Vagina (tissue), 2 donors: ENCODE measurements around the gene PIGS. TPM values are rescaled to one million over a fixed set of nuclear protein-coding genes. Genes with fewer than 3 reads are reported as not detected.
A peak's percentile ranks its signal among the peaks of the same experiment; 100 is the strongest.

Source experiments
- DNase-seq, 2 donors: peaks; one replicate each; pipeline ENCODE4 v3.0.0-alpha.2; 2017; ENCODE audit errors: extremely low spot score in 2 of 2
- H3K27ac ChIP-seq: fragments of 200-600 bp; sonication (generic); one replicate; pipeline ENCODE4 v1.5.1; 2019
- H3K27me3 ChIP-seq: fragments of 200-600 bp; sonication (generic); one replicate; pipeline ENCODE4 v1.5.1; 2019
- H3K36me3 ChIP-seq, 2 donors: fragments of 200-600 bp; sonication (generic); one replicate each; pipeline ENCODE4 v1.5.1; 2017 to 2019
- H3K4me1 ChIP-seq: fragments of 200-600 bp; sonication (generic); one replicate; pipeline ENCODE4 v1.5.1; 2019
- H3K4me3 ChIP-seq, 2 donors: fragments of 200-600 bp; sonication (generic); 1 replicate in 1 of 2; 2 replicates in 1 of 2; pipeline ENCODE4 v1.5.1; 2016 to 2019
- H3K9me3 ChIP-seq: fragments of 200-600 bp; sonication (generic); one replicate; pipeline ENCODE4 v1.5.1; 2019
- POLR2A ChIP-seq, 2 donors: fragments of 450-650 bp; IDR thresholded peaks; one replicate each; pipeline ENCODE4 v1.6.1; 2017; ENCODE audit warnings: antibody characterized with exemption in 2 of 2, mild to moderate bottlenecking in 2 of 2, moderate library complexity in 2 of 2
- POLR2AphosphoS5 ChIP-seq, 2 donors: sonication (generic); formaldehyde crosslinking; IDR thresholded peaks; one replicate each; pipeline ENCODE4 v1.9.0; 2017; ENCODE audit warnings: antibody characterized with exemption in 2 of 2, mild to moderate bottlenecking in 2 of 2, low read depth in 1 of 2; ENCODE audit not compliant: insufficient read depth in 1 of 2
- intact Hi-C: fragments of 100-400 bp; cut with DNase I; formaldehyde crosslinking; loops from one replicate; pipeline ENCODE4 v1.15.1; 2023
- total RNA-seq: library from RNA; depleted of rRNA; stranded (reverse); fragments of >200 nt; gene quantifications from one replicate; pipeline ENCODE4 v1.2.3, GENCODE V29; 2016
- TF ChIP-seq, protein P1 (sequence below), 3 experiments: fragments of 450-650 bp in 2 of 3; fragments of 200-600 bp in 1 of 3; sonication (generic) in 1 of 3; IDR thresholded peaks; one replicate each; pipeline ENCODE4 v1.5.1; 2017 to 2019; ENCODE audit warnings: antibody characterized with exemption in 3 of 3, mild to moderate bottlenecking in 2 of 3, moderate library complexity in 2 of 3

Gene PIGS
- total RNA-seq, 1 donor from 2014 or later: 22.8 TPM

DNA sequence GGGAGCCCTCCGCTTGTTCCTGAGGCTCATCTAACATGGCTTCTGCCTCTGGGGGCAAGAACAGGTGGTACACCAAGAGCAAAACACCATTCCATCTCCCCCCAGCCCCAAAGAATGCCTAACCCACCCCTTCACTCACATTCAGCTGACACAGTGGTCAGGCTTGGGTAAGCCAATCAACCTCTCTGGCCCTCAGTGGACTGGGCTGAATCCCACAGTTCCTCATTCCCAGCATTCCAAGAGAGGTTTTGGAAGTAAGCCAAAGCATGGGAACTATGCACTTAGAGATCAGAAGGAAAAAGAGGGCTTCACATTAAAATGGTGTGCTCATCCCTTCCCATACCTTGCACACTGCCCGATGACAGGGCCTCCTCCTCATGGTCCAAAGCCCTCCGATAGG lies 7.8 kb downstream of the PIGS start:
- intact Hi-C loops: no loop called here
- no peak for DNase-seq
- no peaks in the 10 kb centered on the region for H3K9me3 ChIP-seq
- no peak overlapping the region for H3K4me3 ChIP-seq
- TF ChIP-seq, protein P1, sequence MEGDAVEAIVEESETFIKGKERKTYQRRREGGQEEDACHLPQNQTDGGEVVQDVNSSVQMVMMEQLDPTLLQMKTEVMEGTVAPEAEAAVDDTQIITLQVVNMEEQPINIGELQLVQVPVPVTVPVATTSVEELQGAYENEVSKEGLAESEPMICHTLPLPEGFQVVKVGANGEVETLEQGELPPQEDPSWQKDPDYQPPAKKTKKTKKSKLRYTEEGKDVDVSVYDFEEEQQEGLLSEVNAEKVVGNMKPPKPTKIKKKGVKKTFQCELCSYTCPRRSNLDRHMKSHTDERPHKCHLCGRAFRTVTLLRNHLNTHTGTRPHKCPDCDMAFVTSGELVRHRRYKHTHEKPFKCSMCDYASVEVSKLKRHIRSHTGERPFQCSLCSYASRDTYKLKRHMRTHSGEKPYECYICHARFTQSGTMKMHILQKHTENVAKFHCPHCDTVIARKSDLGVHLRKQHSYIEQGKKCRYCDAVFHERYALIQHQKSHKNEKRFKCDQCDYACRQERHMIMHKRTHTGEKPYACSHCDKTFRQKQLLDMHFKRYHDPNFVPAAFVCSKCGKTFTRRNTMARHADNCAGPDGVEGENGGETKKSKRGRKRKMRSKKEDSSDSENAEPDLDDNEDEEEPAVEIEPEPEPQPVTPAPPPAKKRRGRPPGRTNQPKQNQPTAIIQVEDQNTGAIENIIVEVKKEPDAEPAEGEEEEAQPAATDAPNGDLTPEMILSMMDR (IDR thresholded peaks at IDR 0.05): no peak
- no peak for TF ChIP-seq POLR2A (IDR thresholded peaks at IDR 0.05)
- TF ChIP-seq POLR2AphosphoS5 (IDR thresholded peaks at IDR 0.05; ENCODE audit: insufficient read depth in 1 of 2, low read depth in 1 of 2): no peak
- H3K4me1 ChIP-seq: peaks cover 4% of the 10 kb centered on the region
- no peak overlapping the region for H3K27ac ChIP-seq
- H3K27me3 ChIP-seq: no peaks in the 10 kb centered on the region
- H3K36me3 ChIP-seq: peaks cover 0 to 51% of the 10 kb centered on the region in 2 donors

DNA sequence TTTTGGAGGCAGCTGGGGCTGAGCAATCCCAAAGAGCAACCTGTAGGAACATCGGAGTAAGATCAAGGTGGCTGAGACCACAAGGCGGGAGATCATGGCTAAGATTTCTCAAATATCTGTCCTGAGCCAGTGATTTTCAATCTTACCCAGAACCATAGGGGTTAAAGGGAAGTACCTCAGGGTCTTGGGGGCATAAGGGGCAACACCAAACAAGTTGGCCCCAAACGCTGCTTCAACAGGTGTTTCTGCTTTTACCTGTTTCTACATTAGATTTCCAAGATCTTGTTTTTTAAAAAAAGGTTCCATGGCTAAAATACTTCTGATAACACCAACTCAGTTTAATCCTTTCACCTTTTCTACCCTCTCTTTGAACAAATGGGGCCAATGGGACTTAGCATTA lies 16.3 kb downstream of the PIGS start:
- H3K36me3 ChIP-seq: peaks cover 0 to 53% of the 10 kb centered on the region in 2 donors
- H3K4me3 ChIP-seq: no peak overlapping the region
- TF ChIP-seq, protein P1 (IDR thresholded peaks at IDR 0.05): no peak
- TF ChIP-seq POLR2AphosphoS5 (IDR thresholded peaks at IDR 0.05; ENCODE audit: insufficient read depth in 1 of 2, low read depth in 1 of 2) (no peak), POLR2A (IDR thresholded peaks at IDR 0.05) (no peak)
- H3K9me3 ChIP-seq: no peaks in the 10 kb centered on the region
- intact Hi-C loops: no loop called here
- peaks cover 13% of the 10 kb centered on the region for H3K4me1 ChIP-seq
- H3K27me3 ChIP-seq: no peaks in the 10 kb centered on the region
- H3K27ac ChIP-seq: no peak overlapping the region
- no peak for DNase-seq

DNA sequence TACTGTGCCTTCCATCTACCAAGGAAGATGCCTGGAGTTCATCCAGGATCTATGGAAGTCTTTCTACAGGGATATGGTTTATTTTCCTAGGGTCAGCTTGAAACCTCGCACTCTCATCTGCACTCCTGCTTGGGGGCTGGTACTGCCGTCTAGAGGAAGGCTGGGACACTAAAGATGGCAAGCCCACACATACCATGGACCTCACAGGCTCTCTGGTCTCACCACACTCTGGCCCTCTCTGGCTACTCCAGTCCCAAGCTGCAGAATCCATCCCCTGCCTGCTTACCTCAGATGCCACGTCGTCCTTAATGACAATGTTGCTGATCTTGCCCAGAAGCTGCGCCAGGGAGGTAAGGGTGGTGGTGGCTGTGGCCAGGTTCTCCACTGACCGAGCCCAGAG lies 16.8 kb downstream of the PIGS start:
- Histone ChIP-seq H3K27ac (no peak overlapping the region), H3K36me3 (peaks cover 0 to 48% of the 10 kb centered on the region in 2 donors), H3K9me3 (no peaks in the 10 kb centered on the region), H3K4me1 (peaks cover 13% of the 10 kb centered on the region), H3K4me3 (no peak overlapping the region), H3K27me3 (no peaks in the 10 kb centered on the region)
- TF ChIP-seq, protein P1 (IDR thresholded peaks at IDR 0.05): no peak
- no peak for TF ChIP-seq POLR2A (IDR thresholded peaks at IDR 0.05)
- no peak for TF ChIP-seq POLR2AphosphoS5 (IDR thresholded peaks at IDR 0.05; ENCODE audit: insufficient read depth in 1 of 2, low read depth in 1 of 2)
- no peak for DNase-seq
- intact Hi-C loops: no loop called here

DNA sequence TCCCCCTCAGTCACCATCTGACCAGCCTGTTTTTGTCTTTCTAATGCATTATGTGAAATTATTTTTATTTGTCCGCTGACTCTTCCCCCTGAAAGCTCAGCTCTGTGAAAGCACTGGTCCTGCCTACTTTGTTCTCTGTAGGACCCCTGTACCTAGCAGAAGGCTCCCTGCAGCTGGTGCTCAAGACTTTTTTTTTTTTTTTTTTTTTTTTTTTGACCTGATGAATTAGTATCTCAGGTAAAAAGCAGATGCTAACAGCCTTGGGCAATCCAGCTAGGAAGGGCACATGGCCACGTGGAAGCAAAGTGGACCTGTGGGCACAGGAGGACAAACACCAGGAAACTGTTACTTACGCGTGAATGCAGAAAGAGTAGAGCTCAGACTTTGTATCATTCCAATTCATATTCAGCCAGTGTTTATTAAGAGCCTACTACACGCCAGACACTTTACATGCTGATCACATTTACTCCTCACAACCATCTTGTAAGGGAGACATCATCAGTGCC lies 18.3 kb downstream of the PIGS start:
- Histone ChIP-seq H3K27me3 (no peaks in the 10 kb centered on the region), H3K36me3 (peaks cover 0 to 33% of the 10 kb centered on the region in 2 donors), H3K9me3 (no peaks in the 10 kb centered on the region), H3K4me3 (peak overlapping the region; percentile 73 to 78), H3K4me1 (peaks cover 13% of the 10 kb centered on the region), H3K27ac (peak overlapping the region; percentile 52)
- intact Hi-C loops: no loop called here
- TF ChIP-seq POLR2AphosphoS5 (IDR thresholded peaks at IDR 0.05; ENCODE audit: insufficient read depth in 1 of 2, low read depth in 1 of 2): no peak
- TF ChIP-seq, protein P1 (IDR thresholded peaks at IDR 0.05): no peak
- no peak for TF ChIP-seq POLR2A (IDR thresholded peaks at IDR 0.05)
- no peak for DNase-seq

DNA sequence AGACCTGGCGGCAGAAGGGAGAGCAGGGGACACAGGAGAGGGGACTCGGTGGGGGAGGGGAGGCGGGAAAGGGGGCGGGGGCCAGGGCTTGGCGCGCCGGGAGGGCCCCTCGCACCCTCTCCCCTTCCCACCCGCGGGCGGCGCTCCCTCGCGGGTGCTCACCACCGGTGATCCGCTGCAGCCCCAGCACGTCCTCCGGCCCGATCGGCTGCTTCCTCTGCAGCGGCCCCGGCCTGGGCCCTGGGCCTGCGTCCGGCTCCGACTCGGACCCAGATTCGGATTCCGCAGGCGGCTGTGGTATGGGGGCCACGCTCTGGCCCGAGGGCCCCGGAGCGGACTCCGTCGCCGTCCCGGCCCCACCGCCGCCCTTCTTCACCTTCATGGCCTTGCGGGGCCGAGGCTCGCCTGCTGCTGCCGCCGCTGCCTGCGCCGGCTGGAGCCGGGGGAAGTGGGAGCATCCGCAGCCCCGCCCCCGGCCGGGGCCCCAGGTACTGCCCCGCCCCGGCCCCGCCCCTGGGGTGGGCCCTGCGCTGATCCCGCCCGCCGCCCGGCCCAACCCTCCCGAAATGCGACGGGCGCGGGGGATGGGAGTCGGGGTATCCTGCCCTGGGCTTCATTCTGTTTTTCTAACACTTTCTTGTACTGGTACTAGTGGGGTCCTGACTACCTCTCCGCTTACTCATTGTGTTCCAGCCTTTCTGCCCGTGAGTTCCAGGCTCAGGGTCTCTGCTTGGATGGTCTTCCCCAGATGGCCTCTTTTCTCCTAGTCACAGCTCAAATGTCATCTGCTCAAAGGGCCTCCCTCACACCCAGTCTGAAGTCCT lies 18.9 kb downstream of the PIGS start, which contains the start of gene UNC119:
TSS of gene UNC119 (minus strand) at position 449 of the 824 bp plus-strand sequence. CDS start at position 382, 67 bp downstream.
- Histone ChIP-seq H3K4me3 (peak within 1 kb of the TSS; percentile 73 to 78), H3K27me3 (no peaks in the 10 kb centered on the region), H3K27ac (peak within 1 kb of the TSS; percentile 52), H3K36me3 (peaks cover 0 to 32% of the 10 kb centered on the region in 2 donors), H3K4me1 (peaks cover 13% of the 10 kb centered on the region), H3K9me3 (no peaks in the 10 kb centered on the region)
- DNase-seq: no peak
- intact Hi-C loops: no loop called here
- TF ChIP-seq POLR2A (IDR thresholded peaks at IDR 0.05) (peak in 1 of 2 donors; percentile 55), POLR2AphosphoS5 (IDR thresholded peaks at IDR 0.05; ENCODE audit: insufficient read depth in 1 of 2, low read depth in 1 of 2) (peak in 1 of 2 donors; percentile 79)
- TF ChIP-seq, protein P1 (IDR thresholded peaks at IDR 0.05): no peak
